HG03135 (cell line): ENCODE measurements around the gene DRAM2.
"Not testable (repeated sequence)": the region's sequence is repeated elsewhere in the genome, so short reads cannot be mapped to it uniquely, and the experiment has no call there.

Experiments used
- ATAC-seq: cut with Tn5 transposase; IDR thresholded peaks from one replicate; pipeline ENCODE4 v1.9.1; 2021; ENCODE audit warnings: mild to moderate bottlenecking, moderate library complexity; ENCODE audit not compliant: unreplicated experiment

DRAM2 gene

GRCh38 chr1:111145542-111145941 is 5.6 kb upstream of the DRAM2 start:
- no peak for ATAC-seq

GRCh38 chr1:111142356-111142975 is 2.6 kb upstream of the DRAM2 start:
- ATAC-seq = no peak

DNA sequence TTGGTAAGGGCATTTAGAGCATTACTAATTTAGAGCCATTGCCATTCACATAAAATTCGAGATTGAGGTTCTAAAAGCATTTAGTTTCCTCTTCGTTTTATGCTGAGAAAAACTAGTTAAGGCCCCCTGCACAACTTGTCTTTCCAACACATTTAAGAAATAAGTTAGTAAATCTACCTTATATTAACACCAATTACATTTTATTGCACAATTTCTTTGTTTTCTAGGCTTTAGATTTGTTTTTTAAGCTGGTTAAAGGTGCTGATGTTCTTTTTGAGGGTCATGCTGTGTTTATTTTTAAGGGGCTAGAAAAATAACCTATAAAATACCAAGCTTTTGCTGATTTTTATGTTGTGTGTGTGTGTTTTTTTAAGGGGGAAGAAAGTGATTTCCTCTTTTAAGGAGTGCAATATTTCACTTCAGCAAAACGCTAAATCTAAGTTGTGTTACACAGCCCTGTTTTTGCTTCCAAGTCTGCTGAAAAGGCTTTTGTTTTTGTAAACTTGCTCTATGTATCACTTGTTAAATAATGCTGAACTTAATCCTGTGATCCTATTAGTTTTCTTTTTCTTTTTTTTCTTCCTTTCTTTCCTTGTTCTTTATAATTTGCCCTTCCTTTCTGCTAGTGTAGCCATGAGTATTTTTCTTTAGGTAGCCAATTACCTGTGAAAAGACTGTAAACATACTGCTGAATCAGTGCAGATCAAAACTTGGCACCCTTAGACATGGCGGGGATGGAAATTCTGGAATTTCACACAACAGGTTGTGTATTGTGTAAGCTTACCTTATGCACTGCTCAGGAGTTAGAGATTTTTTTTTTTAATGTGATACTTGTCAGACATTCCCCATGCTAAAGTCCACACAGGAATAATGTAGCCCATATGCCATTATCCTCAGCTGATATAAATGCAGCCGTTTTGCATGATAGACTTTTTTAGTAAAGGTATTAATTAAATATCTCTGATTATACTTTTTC is 1.6 kb upstream of the DRAM2 start:
- ATAC-seq = no peak

DNA sequence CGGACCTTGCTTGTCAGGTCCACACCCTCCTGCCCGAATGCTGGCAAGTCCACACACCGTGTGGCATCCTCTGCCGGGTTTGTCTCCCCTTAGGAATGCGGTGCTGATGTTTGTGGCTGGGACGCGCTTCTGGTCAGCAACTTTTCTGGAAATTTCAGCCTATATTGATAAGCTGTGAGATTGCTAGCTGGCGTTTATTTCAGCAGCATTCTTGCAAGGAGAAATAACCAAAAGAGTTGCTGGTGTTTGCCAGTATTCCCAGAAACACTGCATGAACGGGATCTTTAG is 731 bp upstream of the DRAM2 start:
- ATAC-seq = no peak

- ATAC-seq = peak; percentile 32
Measured at GRCh38 chr1:111139324-111139955, 453 bp downstream of the DRAM2 start.

DNA sequence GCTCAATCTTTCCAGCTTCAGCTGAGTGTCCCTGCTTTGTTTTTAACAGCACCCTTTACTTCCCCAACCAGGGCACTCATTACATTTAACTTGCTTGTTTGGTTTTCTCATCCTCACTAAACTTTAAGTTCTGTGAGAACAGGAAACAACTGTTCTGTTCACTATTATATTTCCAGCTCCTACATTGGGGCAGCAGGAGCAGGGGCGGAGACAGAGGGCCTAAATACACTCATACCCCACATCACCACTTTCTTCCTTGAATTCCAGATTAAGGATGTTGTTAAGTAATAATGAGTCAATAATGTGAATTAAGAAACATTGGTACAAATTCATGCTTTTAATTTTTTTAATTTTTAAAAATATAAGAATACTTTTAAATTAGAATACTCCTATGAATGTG is 6.0 kb downstream of the DRAM2 start:
- no peak for ATAC-seq

DNA sequence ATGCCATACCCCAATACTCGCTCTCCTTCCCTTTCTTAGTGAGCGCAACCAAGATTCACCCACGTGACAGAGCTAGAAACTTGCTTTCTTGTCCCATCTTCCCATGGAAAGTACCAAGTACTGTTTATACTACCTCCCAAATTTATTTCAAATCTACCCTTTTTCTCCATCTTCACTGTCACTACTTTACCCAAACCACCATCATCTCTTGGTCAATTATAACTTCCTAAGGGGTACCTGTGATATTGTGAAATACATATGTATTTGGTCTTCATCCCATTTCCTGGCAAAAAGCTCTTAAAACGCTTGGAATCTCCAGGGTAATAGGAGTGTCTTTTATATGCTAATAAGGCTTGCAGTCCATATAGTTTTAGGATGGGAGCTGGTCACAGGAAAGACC is 8.2 kb downstream of the DRAM2 start:
- ATAC-seq = no peak

DNA sequence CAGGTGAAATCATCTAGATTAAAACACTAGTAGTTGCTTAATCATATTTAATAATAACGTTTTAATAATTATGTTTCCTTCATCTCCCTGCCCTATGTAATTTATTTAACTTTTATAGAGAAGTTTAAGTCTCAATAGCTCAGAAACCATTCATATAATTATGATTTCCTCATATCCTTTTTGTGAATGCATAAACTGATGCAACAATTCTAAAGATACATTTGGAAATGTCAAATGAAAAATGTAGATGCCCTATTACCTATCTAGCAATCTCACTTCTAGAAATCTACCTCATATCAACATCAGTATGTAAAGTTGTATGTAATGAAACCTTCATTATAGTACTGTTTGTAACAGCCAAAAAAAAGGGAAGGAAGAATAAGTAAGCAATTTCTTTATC is 10.5 kb downstream of the DRAM2 start:
- no peak for ATAC-seq

- ATAC-seq = peak; percentile 84
Measured at GRCh38 chr1:111127923-111128643, 11.8 kb downstream of the DRAM2 start.

DNA sequence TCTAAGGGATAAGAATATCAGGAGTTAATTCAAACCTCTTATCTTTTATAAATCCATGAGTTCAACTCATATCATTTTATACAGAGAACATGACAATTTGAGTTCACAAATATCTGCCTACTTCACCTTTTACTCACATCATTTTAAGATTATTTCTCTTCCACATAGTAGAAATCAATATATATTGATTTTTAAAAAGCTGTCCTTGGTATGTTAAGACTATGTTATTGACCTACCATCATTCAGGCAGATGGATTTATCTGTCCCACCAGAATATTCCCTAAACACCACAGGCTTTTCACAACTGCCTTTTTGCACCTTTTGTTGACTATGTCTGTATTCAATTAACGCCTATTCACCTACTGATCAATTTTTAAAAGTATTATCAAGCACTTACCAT is 13.5 kb downstream of the DRAM2 start:
- ATAC-seq = no peak

GRCh38 chr1:111116496-111116895 is 23.4 kb downstream of the DRAM2 start:
- no peak for ATAC-seq

DNA sequence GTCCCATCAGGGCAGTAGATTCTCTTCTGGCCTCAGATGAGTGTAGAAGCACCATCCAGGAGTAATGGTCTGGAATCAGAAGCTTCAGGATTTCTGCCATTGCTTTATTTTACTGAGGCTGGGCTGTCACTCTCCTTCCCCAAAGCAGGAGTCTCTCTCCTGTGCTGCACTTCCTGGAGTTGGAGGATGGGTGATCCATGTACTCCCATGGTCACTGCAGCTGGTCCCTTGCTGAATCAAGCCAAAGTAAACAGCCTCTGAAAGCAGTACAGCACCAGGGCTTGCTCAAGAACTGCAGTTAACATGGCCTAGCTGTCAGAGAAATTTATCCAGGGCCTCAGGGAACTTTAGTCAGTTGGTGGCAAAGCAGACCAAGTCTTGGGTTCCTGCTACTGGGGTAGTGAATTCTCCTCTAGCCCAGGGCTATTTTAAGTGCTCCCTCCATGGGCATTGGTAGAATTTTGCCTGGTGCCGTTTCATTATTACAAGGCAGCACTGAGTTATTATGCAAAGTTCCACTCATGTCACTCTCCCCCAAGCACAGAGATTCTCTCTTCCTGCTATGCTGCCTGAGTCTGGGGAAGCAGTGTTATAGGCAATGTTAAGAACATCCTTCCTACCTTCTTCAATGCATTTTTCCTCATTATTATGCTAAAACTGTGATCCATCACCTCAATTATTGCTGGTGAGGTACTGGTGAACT is 29.5 kb downstream of the DRAM2 start:
- ATAC-seq = no peak

DNA sequence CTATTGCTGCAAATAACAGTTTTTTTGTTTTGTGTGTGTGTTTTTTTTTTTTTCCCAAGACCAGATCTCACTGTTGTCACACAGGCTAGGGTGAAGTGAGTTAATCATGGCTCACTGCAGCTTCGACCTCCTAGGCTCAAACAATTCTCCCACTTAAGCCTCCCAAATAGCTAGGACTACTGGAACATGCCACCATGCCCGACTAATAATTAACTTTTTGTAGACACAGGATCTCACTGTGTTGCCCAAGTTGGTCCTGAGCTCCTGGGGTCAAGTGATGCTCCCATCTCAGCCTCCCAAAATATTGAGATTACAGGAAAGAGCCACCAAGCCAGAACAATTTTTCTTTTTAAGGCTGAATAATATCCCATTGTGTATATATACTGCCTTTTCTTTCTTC is 34.9 kb downstream of the DRAM2 start:
- ATAC-seq = no peak

DNA sequence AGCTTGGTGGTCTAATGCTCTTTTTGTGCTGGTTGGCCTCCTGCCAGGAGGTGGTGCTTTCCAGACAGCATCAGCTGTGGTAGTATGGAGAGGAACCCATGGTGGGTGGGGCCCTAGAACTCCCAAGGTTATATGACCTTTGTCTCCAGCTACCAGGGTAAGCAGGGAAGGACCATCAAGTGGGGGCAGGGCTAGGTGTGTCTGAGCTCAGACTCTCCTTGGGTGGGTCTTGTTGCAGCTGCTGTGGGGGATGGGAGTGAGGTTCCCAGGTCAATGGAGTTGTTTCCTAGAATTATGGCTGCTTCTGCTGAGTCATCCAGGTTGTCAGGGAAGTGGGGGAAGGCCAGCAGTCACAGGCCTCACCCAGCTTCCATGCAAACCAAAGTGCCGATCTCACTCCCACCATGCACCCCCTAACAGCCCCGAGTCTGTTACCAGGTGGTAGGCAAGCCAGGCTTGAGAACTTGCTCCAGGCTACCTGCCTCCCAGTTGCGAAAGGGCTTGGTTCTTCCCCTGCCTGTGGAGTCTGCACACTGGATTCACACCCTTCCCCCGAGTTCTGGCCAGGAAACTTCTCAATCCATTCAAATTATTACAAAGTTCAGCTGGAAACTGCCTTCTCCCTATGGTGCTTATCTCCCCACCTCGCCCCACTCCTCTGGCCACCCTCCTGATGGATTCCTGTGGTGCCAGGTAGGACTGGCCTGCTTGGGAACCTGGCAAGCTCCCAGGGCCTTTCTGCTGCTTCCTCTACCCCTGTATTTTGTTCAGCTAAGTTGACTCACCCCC is 37.8 kb downstream of the DRAM2 start:
- ATAC-seq = no peak

DNA sequence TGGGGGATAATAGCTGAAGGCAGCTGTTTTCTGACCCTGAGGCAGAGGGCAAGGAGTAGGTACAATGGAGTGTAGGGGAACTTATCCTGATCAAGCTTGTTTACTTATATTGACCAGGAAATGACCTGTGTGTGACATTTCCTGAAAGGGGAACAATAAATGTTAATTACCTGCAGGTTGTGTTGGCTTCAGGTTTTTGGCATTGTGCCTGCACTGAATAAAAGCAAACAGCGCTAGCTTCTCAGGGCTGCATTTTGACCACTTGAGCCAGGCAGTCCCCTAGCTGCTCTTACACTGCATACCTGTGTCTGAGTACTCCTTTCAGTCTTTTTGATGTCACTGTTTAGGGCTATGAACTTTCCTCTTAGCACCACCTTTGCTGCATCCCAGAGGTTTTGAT is 40.6 kb downstream of the DRAM2 start:
- no peak for ATAC-seq

- ATAC-seq = no peak
Measured at GRCh38 chr1:111097356-111098099, 42.4 kb downstream of the DRAM2 start.

DNA sequence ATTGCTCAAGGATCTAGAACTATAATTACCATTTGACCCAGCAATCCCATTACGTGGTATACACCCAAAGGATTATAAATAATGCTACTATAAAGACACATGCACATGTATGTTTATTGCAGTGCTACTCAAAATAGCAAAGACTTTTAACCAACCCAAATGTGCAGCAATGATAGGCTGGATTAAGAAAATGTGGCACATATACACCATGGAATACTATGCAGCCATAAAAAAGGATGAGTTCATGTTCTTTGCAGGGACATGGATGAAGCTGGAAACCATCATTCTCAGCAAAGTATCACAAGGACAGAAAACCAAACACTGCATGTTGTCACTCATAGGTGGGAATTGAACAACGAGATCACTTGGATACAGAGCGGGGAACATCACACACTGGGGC is 44.5 kb downstream of the DRAM2 start:
- not testable (repeated sequence) for ATAC-seq

DNA sequence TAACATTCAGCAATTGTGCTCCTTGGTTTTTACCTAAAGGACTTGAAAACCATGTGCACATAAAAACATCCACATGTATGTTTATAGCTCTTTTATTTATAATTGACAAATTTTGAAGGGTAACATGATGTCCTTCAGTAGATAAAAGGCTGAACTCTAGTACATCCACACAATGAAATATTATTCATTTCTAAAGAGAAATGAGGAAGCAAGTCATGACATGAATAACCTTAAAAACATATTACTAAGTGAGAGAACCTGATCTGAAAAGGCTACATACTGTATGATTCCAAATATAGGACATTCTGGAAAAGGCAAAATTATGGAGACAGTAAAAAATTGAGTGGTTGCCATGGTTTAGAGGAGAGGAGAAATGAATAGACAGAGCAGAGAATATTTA is 50.3 kb downstream of the DRAM2 start:
- no peak for ATAC-seq

DNA sequence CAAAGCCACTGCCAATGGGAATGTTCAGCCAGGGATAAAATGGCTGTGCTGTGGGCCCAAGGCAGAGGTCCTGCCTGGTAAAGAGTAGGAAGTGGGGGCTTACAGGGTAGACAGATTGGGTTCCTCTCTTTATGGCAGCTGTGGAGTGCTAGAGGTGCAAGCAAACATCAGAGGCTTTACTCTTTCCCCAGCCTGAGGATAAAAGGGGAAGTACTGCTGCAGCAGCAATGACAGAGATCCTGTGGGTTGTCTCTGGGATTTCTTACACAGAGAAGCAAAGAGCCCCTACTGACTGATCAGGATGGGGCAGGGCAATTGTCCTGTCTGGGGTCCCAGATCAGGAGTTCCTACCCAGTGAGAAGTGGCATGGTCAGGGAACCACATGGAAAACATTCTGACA is 54.2 kb downstream of the DRAM2 start:
- no peak for ATAC-seq
